Measurements from ENCODE around the gene COL4A3.

DNA sequence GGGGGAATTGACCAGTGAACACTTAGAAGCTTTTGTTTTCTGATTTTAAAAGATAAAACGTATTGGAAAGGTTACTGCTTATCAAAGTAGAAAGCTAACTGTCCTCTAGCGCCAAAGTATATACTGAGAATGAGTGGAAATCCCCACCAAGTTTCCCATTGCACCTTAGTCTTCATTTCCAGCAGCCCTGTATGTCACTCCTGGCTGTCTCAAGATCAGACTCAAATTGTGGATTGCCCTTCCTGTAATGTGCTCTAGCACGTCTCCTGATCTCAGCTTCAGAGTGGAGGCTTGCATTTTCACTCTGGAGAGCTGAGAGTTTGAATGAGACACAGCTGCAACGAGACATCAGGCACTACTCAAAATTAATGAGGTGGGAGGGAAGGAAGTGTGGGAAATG, 187.2 kb downstream of the COL4A3 start:
- TF ChIP-seq ZFP3 (CRISPR knock-in tag; IDR thresholded peaks at IDR 0.05) = no peak
- TF ChIP-seq RARB (CRISPR knock-in tag; IDR thresholded peaks at IDR 0.05) = no peak
- TF ChIP-seq BACH2 (CRISPR knock-in tag; IDR thresholded peaks at IDR 0.05; ENCODE audit: borderline replicate concordance) = no peak
- no peak for TF ChIP-seq GLIS3 (CRISPR knock-in tag; IDR thresholded peaks at IDR 0.05)

Data from SK-N-SH treated with all-trans-retinoic acid at 6 μM for 48 hours (cell line).